CD4-positive, CD25-positive, alpha-beta regulatory T cell (primary cell): ENCODE measurements around the gene KRT9. TPM values are rescaled to one million over a fixed set of nuclear protein-coding genes. Genes with fewer than 3 reads are reported as not detected.

ENCODE experiments used
- ATAC-seq, 2 donors: fragments of 150-1000 bp; cut with Tn5 transposase; one replicate each; pipeline ENCODE4 v1.10.0; 2021; ENCODE audit warnings: low read depth in 2 of 2, moderate number of reproducible peaks in 2 of 2, moderate library complexity in 1 of 2
- DNase-seq, 3 donors: peaks; one replicate each; pipeline versions ENCODE4 v3.0.0 to v3.0.0-alpha.2; 2012 to 2022; ENCODE audit warnings: mixed read lengths in 1 of 3
- H3K27ac ChIP-seq: one replicate; pipeline ENCODE4 v1.7.0; 2013; ENCODE audit warnings: mild to moderate bottlenecking, low read length; ENCODE audit not compliant: insufficient read depth, poor library complexity, severe bottlenecking
- H3K27me3 ChIP-seq: one replicate; pipeline ENCODE4 v1.7.0; 2013; ENCODE audit warnings: low read length; ENCODE audit not compliant: control insufficient read depth, insufficient read depth
- H3K36me3 ChIP-seq: one replicate; pipeline ENCODE4 v1.7.0; 2013; ENCODE audit warnings: mild to moderate bottlenecking, low read length, moderate library complexity; ENCODE audit not compliant: control insufficient read depth, insufficient read depth
- H3K4me1 ChIP-seq: 2 replicates; pipeline ENCODE4 v1.7.0; 2013; ENCODE audit warnings: mild to moderate bottlenecking, low read length; ENCODE audit not compliant: insufficient read depth, control insufficient read depth, poor library complexity, severe bottlenecking
- H3K4me3 ChIP-seq: one replicate; pipeline ENCODE4 v1.7.0; 2013; ENCODE audit warnings: low read depth, mild to moderate bottlenecking, low read length, moderate library complexity
- H3K9me3 ChIP-seq, 2 experiments: 1 replicate in 1 of 2; 2 replicates in 1 of 2; pipeline ENCODE4 v1.7.0; 2013; ENCODE audit warnings: low read length in 2 of 2, mild to moderate bottlenecking in 1 of 2, moderate library complexity in 1 of 2; ENCODE audit not compliant: control insufficient read depth in 2 of 2
- H3K27ac Mint-ChIP-seq, 3 donors: one replicate each; pipeline ENCODE4 v1.8.0; 2020 to 2022; ENCODE audit warnings: mild to moderate bottlenecking in 3 of 3, mixed read lengths in 3 of 3, moderate library complexity in 2 of 3
- H3K27me3 Mint-ChIP-seq: one replicate; pipeline ENCODE4 v1.8.0; 2022; ENCODE audit warnings: mild to moderate bottlenecking, mixed read lengths
- H3K36me3 Mint-ChIP-seq: one replicate; pipeline ENCODE4 v1.8.0; 2020; ENCODE audit warnings: mixed read lengths
- H3K4me1 Mint-ChIP-seq, 4 donors: one replicate each; pipeline ENCODE4 v1.8.0; 2020 to 2022; ENCODE audit warnings: mixed read lengths in 4 of 4, mild to moderate bottlenecking in 1 of 4
- H3K4me3 Mint-ChIP-seq, 4 donors: one replicate each; pipeline ENCODE4 v1.8.0; 2020 to 2022; ENCODE audit warnings: mild to moderate bottlenecking in 4 of 4, mixed read lengths in 4 of 4, moderate library complexity in 3 of 4
- H3K9me3 Mint-ChIP-seq, 7 donors: one replicate each; pipeline ENCODE4 v1.8.0; 2020 to 2022; ENCODE audit warnings: mixed read lengths in 7 of 7, mild to moderate bottlenecking in 3 of 7, moderate library complexity in 2 of 7
- polyA plus RNA-seq, 4 donors: library from polyadenylated mRNA; unstranded; fragments of 300-500 nt; fragmentation: Illumina TruSeq; gene quantifications; one replicate each; pipeline ENCODE4 v1.2.3, GENCODE V29; 2021
- total RNA-seq: library from RNA; stranded (reverse); gene quantifications from one replicate; pipeline ENCODE4 v1.2.3, GENCODE V29; 2022

KRT9 gene
- total and polyA plus RNA-seq, 5 donors from 2014 or later = not detected

DNA sequence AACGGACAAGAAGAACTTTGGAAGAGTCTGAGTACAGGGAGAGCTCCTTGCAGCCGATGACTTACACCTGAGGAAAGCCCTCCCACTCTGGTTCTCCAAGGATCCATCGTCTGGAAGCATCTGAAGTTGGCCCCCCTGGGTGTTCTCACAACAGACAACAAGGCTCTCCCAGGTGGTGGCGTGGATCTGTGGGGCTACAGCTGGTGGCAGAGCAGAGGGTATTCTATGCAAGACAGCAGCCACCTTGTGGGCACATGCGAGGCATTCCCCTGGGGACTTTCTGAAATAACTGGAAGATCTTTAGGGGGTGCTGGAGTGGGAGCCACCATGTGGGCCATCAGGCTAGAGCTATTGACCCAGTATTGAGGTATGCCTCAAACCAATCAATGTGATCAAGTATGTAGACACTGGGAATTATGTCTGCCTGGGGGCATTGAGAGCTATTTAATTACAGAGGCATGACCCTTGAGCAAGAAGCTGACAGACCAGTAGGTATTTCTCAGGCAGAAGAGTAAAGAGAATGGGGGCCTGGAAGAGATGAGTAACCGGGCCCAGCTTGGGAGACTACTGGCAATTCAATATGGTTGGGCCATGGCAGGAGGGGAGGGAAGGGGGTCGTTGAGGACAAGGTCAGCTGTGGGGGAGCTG is 36.8 kb downstream of the KRT9 start:
- peaks cover 32% of the 10 kb centered on the region for H3K27me3 Mint-ChIP-seq
- H3K4me1 ChIP-seq = no peaks in the 10 kb centered on the region
- H3K4me1 Mint-ChIP-seq = no peaks in the 10 kb centered on the region
- H3K36me3 Mint-ChIP-seq = no peaks in the 10 kb centered on the region
- H3K4me3 ChIP-seq = no peak overlapping the region
- H3K27ac ChIP-seq = no peak overlapping the region
- H3K9me3 Mint-ChIP-seq = no peaks in the 10 kb centered on the region
- no peaks in the 10 kb centered on the region for H3K36me3 ChIP-seq
- peaks cover 16% of the 10 kb centered on the region for H3K27me3 ChIP-seq
- H3K27ac Mint-ChIP-seq = no peak overlapping the region
- DNase-seq (no peak), ATAC-seq (no peak)
- H3K9me3 ChIP-seq = no peaks in the 10 kb centered on the region
- H3K4me3 Mint-ChIP-seq = no peak overlapping the region

- Histone ChIP-seq H3K4me3 (no peak overlapping the region), H3K36me3 (no peaks in the 10 kb centered on the region), H3K27ac (no peak overlapping the region), H3K27me3 (peaks cover 20% of the 10 kb centered on the region), H3K4me1 (no peaks in the 10 kb centered on the region), H3K9me3 (no peaks in the 10 kb centered on the region)
- Mint-ChIP-seq H3K4me1 (peaks cover 0 to 9% (median 3%) of the 10 kb centered on the region in 4 donors), H3K27me3 (peaks cover 45% of the 10 kb centered on the region), H3K27ac (no peak overlapping the region), H3K4me3 (no peak overlapping the region), H3K36me3 (no peaks in the 10 kb centered on the region), H3K9me3 (peaks cover 0 to 2% (median 0%) of the 10 kb centered on the region in 7 donors)
- DNase-seq (no peak), ATAC-seq (no peak)
Observed at GRCh38 chr17:41533613-41534012, 38.2 kb downstream of the KRT9 start.

GRCh38 chr17:41532947-41533570 is 38.8 kb downstream of the KRT9 start:
- H3K36me3 Mint-ChIP-seq = no peaks in the 10 kb centered on the region
- no peak for ATAC-seq
- peaks cover 2% of the 10 kb centered on the region for H3K4me1 ChIP-seq
- DNase-seq = no peak
- H3K4me3 Mint-ChIP-seq = no peak overlapping the region
- peaks cover 0 to 2% (median 0%) of the 10 kb centered on the region in 7 donors for H3K9me3 Mint-ChIP-seq
- H3K4me1 Mint-ChIP-seq = peaks cover 0 to 12% (median 3%) of the 10 kb centered on the region in 4 donors
- peaks cover 20% of the 10 kb centered on the region for H3K27me3 ChIP-seq
- H3K27ac ChIP-seq = no peak overlapping the region
- H3K4me3 ChIP-seq = no peak overlapping the region
- no peaks in the 10 kb centered on the region for H3K36me3 ChIP-seq
- H3K27me3 Mint-ChIP-seq = peaks cover 48% of the 10 kb centered on the region
- no peak overlapping the region for H3K27ac Mint-ChIP-seq
- H3K9me3 ChIP-seq = no peaks in the 10 kb centered on the region

DNA sequence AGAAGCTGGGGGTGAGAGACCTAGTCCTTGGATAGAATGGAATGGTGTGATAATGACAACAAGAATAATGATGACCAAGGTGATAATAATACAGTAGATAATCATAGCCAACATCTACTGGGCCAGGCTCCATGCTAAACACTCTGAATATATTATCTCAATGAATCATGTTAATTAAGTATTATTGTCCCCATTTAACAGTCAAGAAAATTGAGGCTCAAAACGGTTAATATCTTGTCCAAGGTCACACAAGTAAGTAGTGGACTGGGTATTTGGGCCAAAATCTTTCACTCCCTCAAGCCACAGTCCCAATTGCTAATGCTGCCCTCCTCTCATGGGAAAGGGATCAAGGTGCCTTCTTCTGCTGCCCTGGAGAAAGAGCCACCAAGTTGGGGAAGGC is 39.9 kb downstream of the KRT9 start:
- H3K4me1 ChIP-seq = peaks cover 8% of the 10 kb centered on the region
- Mint-ChIP-seq H3K9me3 (peaks cover 0 to 2% (median 0%) of the 10 kb centered on the region in 7 donors), H3K27ac (no peak overlapping the region), H3K4me3 (no peak overlapping the region), H3K36me3 (no peaks in the 10 kb centered on the region), H3K27me3 (peaks cover 46% of the 10 kb centered on the region), H3K4me1 (peaks cover 0 to 18% (median 3%) of the 10 kb centered on the region in 4 donors)
- H3K36me3 ChIP-seq = no peaks in the 10 kb centered on the region
- no peaks in the 10 kb centered on the region for H3K9me3 ChIP-seq
- no peak for DNase-seq
- ATAC-seq = no peak
- no peak overlapping the region for H3K4me3 ChIP-seq
- H3K27ac ChIP-seq = no peak overlapping the region
- H3K27me3 ChIP-seq = peaks cover 20% of the 10 kb centered on the region

DNA sequence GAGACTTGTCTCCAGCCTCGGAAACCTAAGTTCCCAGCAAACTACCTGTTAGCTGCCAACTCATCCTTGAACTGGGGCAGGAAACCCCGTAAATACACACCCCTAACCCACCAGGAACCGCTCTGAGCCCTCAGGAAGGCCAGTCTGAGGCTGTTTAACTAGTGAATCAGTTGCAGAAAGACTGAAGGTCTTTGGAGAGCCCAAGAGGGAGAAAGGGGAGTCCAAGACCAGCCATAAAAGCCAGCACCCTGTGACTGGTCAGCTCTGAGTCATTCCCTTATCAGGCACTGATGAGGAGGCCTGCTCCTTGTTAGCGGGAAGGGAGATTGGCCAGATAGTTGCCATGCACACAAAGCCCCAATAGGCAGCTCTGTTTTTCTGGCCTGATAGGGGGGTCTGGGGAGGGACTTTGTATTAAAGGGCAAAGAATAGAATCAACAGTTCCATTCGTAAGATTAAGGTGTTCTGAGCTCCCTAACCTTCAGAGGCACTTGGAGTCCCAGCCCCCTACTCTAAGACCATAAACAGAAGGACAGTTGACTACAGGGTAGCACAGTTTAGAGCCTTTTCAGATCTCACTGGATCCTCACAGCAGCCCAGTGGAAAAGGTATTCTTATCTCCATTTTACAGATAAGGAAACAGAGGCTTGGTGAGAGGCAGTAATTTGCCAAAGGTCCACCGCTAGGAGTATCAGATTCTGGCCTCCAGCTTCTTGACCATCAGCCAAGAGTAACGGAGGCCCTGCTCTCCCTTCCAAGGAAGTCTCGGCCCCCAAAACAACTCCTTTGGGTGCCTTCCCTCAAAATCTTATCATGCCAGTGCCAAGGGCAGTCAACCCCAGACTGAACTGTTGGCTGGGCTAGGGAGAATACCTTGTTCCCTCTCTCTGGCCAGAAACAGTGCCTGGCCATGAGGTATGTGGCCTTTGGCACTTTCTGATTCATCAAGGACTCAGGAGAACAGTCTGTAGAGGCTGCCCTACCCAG is 41.5 kb downstream of the KRT9 start:
- peaks cover 0 to 18% (median 3%) of the 10 kb centered on the region in 4 donors for H3K4me1 Mint-ChIP-seq
- no peak for ATAC-seq
- H3K27ac Mint-ChIP-seq = no peak overlapping the region
- Histone ChIP-seq H3K4me1 (peaks cover 8% of the 10 kb centered on the region), H3K27ac (no peak overlapping the region), H3K9me3 (no peaks in the 10 kb centered on the region), H3K4me3 (no peak overlapping the region), H3K36me3 (no peaks in the 10 kb centered on the region), H3K27me3 (peaks cover 18% of the 10 kb centered on the region)
- no peak for DNase-seq
- peaks cover 60% of the 10 kb centered on the region for H3K27me3 Mint-ChIP-seq
- peaks cover 0 to 2% (median 0%) of the 10 kb centered on the region in 7 donors for H3K9me3 Mint-ChIP-seq
- H3K4me3 Mint-ChIP-seq = no peak overlapping the region
- H3K36me3 Mint-ChIP-seq = no peaks in the 10 kb centered on the region

DNA sequence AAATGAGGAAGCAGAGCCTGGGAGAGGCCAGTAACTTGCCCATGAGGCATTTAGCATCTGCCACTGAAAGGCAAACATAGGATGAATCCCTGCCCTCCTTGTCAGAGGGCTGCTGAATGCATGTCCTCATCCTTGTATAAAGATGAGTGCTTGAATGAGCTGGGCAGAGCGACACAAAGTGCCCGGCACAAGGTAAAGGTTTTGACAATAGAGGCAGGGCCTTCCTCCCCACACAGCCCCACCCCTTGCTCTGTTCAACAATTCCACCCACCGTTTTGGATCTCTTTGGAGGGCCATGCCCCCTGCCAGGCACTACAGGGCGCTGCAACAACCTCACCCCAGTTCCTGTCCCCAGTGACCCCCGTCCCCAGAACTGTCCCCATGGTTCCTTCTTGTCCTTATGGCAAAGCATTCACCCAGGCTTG is 42.4 kb downstream of the KRT9 start:
- Mint-ChIP-seq H3K27ac (peak overlapping the region in 1 of 3 donors; percentile 45), H3K9me3 (peaks cover 0 to 2% (median 0%) of the 10 kb centered on the region in 7 donors), H3K4me3 (no peak overlapping the region), H3K4me1 (peaks cover 0 to 18% (median 3%) of the 10 kb centered on the region in 4 donors), H3K27me3 (peaks cover 69% of the 10 kb centered on the region), H3K36me3 (no peaks in the 10 kb centered on the region)
- Histone ChIP-seq H3K4me1 (peaks cover 8% of the 10 kb centered on the region), H3K27me3 (peaks cover 17% of the 10 kb centered on the region), H3K9me3 (no peaks in the 10 kb centered on the region), H3K4me3 (no peak overlapping the region), H3K27ac (no peak overlapping the region), H3K36me3 (no peaks in the 10 kb centered on the region)
- DNase-seq (no peak), ATAC-seq (no peak)

- no peak for ATAC-seq
- Mint-ChIP-seq H3K27me3 (peaks cover 74% of the 10 kb centered on the region), H3K4me3 (peak overlapping the region in 2 of 4 donors; percentile 31 to 36), H3K9me3 (peaks cover 0 to 2% (median 0%) of the 10 kb centered on the region in 7 donors), H3K36me3 (no peaks in the 10 kb centered on the region), H3K27ac (peak overlapping the region in 1 of 3 donors; percentile 45), H3K4me1 (peaks cover 0 to 18% (median 3%) of the 10 kb centered on the region in 4 donors)
- no peak overlapping the region for H3K4me3 ChIP-seq
- H3K36me3 ChIP-seq = no peaks in the 10 kb centered on the region
- no peak overlapping the region for H3K27ac ChIP-seq
- DNase-seq = no peak
- peaks cover 8% of the 10 kb centered on the region for H3K4me1 ChIP-seq
- peaks cover 17% of the 10 kb centered on the region for H3K27me3 ChIP-seq
- no peaks in the 10 kb centered on the region for H3K9me3 ChIP-seq
Observed at GRCh38 chr17:41528959-41529353, 42.9 kb downstream of the KRT9 start.
